HG03045 (cell line): ENCODE results near the gene PLIN5.

ENCODE experiments used
- ATAC-seq: cut with Tn5 transposase; IDR thresholded peaks from one replicate; pipeline ENCODE4 v1.9.1; 2021; ENCODE audit warnings: mild to moderate bottlenecking, moderate library complexity; ENCODE audit not compliant: unreplicated experiment

The PLIN5 gene

GRCh38 chr19:4493104-4493928 lies 41.7 kb downstream of the PLIN5 start:
- ATAC-seq = no peak

GRCh38 chr19:4492337-4493103 lies 42.5 kb downstream of the PLIN5 start:
- no peak for ATAC-seq

GRCh38 chr19:4491446-4491845 lies 43.6 kb downstream of the PLIN5 start:
- ATAC-seq = no peak

GRCh38 chr19:4488496-4488895 lies 46.5 kb downstream of the PLIN5 start:
- ATAC-seq = no peak

GRCh38 chr19:4487572-4487971 lies 47.5 kb downstream of the PLIN5 start:
- ATAC-seq = no peak

GRCh38 chr19:4483385-4483784 lies 51.6 kb downstream of the PLIN5 start:
- ATAC-seq = no peak

GRCh38 chr19:4482721-4483364 lies 52.2 kb downstream of the PLIN5 start:
- no peak for ATAC-seq

- no peak for ATAC-seq
Measured at GRCh38 chr19:4477034-4477801, 57.8 kb downstream of the PLIN5 start.

- no peak for ATAC-seq
Measured at GRCh38 chr19:4474514-4475022, 60.5 kb downstream of the PLIN5 start.

GRCh38 chr19:4473763-4474513 lies 61.1 kb downstream of the PLIN5 start:
- no peak for ATAC-seq

- no peak for ATAC-seq
Measured at GRCh38 chr19:4473011-4473762, 61.8 kb downstream of the PLIN5 start.
